KBM-7 (cell line): Measurements from ENCODE around the gene SLC19A1.

Source experiments
- DNase-seq: peaks from one replicate; pipeline ENCODE4 v3.0.0-alpha.2; 2015
- in situ Hi-C: fragments of 300-500 bp; cut with MboI; formaldehyde crosslinking; loops from 2 replicates; pipeline ENCODE4 v1.14.3; 2020; ENCODE audit warnings: low sequenced_read_pairs, low pct_unique_long_range_greater_than_20kb, mixed read lengths

SLC19A1 gene

GRCh38 chr21:45488931-45489721 lies 53.1 kb downstream of the SLC19A1 start:
- no peak for DNase-seq
- in situ Hi-C loops, result no loop called here

- no peak for DNase-seq
- in situ Hi-C loops, result no loop called here
These were observed 54.2 kb downstream of the SLC19A1 start for GRCh38 chr21:45487891-45488600.

DNA sequence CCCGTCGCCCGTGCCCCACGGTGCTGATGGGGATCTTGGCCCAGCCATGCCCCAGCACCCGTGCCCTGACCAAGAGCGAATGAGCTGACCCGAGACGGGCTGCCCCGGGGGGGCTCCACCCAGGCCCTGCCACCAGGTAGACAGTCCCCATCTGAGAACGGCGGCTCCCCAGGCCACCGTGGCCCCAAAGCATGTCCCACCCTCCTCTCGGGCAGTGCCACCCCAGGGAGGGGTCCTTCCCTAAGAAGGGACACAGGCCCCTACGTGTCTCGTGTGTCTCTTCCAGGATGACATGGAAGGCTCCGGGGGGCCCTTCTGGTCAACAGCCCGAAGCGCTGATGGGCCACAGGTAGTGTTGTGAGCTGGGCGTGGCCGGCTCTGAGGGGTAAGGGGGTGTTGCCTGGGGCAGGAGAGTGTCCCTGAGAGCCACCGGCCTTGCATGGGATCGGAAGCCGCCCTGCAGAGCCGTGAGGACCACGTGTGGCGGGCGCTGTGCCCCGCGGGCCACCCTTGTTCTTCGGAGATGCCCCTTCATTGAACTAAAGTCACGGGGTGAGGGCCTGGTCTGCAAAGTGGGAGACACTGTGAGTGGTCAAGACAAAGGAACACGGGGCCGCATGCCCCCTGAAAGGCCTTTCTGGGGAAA lies 55.0 kb downstream of the SLC19A1 start:
- in situ Hi-C loops, result no loop called here
- DNase-seq, result no peak

DNA sequence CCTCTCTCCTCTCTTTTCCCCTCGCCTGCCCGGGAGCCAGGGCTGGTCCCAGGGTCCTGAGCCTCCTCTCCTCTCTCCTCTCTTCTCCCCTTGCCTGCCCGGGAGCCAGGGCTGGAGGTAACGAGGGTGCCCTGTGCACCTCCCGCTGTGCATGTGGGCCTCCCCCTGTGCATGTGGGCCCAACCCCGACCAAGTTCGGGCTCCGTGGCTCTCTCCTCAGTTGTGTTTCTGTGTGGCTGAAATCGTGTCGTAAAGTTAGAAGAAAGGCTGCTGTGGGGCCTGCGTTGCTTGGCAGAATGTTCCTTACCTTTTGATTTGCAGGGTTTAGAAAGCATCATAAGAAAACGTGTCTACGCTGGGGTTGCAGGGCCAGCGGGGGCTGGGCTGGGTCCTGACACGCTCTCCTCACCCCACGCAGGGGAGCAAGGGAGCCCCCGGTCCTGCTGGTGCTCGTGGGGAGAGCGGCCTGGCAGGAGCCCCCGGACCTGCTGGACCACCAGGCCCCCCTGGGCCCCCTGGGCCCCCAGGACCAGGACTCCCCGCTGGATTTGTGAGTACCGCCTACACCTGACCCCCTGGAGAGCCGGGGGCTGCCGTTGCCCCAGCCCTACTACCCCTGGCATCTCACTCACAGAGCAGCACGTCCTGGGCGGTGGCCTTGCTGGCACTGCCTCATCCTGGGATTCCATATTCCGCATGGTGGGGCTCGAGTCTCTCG lies 55.6 kb downstream of the SLC19A1 start:
- DNase-seq, result no peak
- in situ Hi-C loops, result no loop called here

DNA sequence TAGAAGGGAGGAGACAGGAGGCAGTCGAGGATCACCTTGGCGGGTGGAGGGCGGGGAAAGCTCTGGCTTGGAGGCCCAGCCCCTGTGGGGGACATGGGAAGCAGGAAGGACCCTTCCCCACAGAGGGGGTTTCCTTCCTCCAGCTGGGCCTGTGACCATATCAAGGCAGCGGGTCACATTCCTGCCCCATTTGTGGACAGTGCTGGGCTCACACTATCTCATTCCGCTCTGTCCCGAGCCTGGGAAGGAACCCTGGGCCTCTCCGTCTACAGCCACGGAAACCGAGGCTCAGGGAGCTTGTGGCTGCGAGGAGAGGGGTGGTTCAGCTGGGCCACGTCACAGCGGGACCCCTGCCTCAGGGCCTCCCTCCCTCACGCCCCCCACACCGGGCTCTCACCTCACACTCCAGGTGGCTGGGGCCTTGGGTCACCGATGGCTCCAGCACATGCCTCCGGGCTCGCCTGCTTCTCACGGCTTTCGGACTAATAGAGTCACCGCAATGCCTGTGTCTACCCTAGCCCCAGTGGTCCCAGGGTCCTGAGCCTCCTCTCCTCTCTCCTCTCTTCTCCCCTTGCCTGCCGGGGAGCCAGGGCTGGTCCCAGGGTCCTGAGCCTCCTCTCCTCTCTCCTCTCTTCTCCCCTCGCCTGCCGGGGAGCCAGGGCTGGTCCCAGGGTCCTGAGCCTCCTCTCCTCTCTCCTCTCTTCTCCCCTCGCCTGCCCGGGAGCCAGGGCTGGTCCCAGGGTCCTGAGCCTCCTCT lies 56.4 kb downstream of the SLC19A1 start:
- in situ Hi-C loops, result no loop called here
- no peak for DNase-seq

DNA sequence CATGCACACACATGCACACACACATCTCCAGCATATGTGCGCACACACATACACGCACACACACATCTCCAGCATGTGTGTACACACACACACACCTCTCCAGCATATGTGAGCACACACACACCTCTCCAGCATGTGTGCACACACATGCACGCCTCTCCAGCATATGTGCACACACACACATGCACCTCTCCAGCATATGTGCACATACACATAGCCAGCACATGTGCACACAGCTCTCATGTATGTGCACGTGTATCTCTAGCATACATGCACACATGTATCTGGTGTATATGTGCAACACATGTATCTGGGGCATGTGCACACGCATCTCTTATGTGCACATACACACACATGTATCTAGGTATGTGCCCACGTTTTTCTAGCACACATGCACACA lies 57.9 kb downstream of the SLC19A1 start:
- in situ Hi-C loops, result no loop called here
- DNase-seq, result no peak

DNA sequence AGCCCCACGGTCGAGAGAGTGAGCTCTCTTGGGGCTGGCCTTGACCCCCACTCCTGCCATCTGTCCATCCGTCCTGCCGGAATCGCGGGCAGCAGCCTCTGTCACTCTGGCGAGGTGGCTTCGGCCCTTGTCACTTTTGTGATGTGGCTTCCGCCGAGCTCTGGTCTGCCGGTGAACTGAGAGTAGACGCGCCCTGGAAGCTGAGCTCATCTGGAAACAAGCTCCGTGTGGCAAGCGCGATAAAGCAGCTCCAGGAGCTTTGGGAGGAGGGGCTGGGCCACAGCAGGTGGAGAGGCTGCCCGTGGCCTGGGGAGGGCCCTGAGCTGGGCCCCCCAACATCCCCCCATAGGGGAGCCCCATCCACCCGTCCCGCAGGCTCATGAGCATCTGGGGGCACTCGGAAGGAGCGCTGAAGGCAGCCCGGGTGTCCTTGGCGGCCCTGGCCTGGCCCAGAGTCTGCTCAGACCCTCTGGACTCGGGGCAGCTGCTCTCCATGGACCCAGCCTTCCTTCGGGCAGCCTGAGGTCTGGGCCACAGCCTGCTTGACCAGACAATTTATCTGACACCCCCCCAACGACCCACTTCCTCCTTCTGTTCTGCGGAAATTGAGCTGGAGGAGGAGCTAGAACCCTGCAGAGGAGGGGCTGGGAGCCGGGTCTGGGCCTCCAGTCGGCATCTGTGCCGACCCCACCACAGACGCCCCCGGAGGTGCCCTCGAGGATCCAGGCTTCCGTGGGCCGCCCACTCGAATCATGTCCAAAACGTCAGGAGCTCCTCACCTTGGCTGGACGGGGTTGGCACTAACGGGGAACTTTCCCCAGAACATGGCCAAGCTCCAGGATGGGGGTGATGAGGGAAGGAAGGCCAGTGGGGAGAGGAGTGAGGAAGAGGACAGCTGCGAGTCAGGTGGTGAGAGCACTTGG lies 59.1 kb downstream of the SLC19A1 start:
- in situ Hi-C loops, result no loop called here
- DNase-seq, result peak; percentile 51

GRCh38 chr21:45481977-45482898 lies 60.0 kb downstream of the SLC19A1 start:
- DNase-seq, result no peak
- in situ Hi-C loops, result no loop called here

DNA sequence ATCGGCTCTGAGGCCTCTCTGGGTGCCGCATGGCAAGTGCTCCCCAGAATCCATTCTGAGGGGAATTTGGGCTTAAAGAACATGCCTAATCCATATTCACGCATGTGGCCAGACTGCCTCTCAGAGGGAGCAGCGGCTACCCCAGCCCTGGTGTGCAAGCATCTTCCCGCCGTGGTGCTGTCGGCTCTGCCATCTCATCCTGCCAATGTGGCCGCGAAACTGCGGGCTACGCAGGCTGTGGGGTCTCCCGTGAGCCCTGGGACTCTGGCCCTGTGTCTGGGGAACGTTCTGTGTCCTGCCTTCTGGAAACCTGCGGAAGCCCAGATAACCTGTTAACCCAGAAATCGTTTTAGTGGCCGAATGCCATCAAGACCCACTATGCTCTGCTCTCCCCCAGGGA lies 60.7 kb downstream of the SLC19A1 start:
- in situ Hi-C loops, result no loop called here
- DNase-seq, result no peak

DNA sequence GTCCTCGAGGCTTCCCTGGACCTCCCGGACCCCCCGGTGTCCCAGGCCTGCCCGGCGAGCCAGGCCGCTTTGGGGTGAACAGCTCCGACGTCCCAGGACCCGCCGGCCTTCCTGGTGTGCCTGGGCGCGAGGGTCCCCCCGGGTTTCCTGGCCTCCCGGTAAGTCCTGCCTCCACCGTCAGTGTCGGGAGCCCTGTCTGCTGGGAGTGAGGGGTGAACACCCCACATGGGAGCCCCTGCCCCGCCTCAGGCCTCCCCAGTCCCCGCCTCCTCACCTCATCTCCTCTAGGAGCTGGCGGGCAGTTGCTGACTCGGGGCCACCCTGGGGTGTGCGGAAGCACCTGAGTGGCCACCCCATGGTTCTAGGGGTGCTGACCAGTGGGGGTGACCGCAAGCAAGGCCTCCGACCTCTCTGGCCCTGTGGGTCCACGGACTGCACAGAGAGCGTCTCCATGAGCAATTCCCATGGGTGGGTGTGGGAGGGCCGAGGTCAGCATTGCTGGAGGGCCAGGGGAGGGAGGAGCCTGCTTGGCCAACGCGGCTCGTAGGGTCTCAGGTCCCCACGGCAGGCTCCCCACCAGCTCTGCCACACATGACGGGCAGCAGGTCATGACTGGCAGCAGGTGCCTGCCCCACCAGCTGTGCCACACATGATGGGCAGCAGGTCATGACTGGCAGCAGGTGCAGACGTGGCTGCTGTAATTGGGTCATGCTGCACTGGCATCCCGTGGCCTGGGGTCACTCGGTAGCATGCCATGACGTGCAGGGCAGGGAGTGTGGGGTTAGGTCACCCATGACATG lies 61.3 kb downstream of the SLC19A1 start:
- no peak for DNase-seq
- in situ Hi-C loops, result no loop called here

DNA sequence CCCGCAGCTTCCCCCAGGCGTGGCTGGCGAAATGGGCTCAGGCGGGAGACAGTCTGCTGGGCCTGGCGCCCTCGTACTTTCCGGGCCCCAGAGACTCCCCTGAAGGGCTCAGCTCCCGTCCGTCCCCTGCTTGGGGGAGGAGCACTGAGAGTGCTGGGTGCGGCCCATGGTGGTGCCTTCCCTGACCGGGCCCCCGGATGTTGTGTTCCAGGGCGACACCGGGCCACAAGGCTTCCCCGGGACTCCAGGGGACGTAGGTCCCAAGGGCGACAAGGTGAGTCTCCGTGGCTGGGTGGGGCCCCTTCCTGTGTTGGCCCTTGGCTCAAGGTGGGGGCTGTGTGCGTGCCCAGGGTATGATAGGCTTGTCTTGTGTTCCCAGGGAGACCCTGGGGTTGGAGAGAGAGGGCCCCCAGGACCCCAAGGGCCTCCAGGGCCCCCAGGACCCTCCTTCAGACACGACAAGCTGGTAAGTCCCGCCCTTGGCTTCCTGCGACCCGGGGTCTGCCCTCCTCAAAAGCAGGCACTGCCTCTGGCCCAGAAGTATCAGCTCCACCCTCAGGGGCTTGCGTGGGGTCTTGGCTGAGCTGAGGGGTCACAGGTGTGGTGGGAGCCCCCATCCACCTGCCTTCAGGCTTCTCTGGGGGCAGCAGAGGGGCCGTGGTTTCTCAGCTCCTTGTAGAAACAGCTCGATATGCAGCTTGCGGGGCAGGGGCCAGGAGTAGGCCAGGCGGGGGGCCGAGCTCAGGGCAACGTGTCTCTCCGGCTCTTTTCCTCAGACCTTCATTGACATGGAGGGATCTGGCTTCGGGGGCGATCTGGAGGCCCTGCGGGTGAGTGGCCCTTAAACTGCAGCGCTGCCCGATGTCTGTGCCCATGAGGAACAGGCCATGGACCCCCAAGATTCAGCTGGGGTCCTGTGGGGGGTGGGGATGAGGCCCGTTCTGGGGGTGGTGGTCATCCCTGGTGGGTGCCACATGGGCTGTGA lies 62.3 kb downstream of the SLC19A1 start:
- in situ Hi-C loops, result no loop called here
- DNase-seq, result no peak

DNA sequence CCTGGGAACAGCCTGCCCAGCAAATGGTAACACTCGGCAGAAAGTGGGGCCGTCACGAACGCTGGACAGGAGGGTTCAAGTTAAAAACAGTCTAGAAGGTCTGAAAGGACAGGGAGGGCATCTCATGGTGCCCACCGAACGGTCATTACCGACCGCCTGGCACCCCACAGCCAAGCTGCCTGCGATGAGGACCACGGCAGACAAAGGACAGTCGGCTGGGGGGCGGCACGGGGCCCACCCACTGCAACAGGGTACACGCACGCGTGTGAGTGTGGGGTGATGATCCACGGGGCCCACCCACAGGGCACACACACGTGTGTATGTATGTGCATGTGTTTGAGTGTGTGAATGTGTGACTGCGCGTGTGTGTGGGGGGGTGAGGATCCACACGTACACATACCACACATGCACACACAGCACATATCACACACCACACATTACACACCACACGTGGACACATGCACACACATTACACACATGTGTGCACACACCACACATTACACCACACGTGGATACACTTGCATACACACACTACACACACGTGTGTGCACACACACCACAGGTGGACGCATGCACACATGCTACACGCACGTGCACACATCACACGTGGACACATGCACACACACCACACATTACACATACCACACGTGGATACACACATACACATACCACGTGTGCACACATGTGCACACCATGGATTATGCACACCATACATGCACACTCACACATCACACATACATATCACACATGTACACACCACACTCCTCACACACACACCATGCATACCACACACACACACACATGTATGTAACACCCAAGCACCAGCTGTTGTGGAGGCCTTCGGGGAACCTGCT lies 63.2 kb downstream of the SLC19A1 start:
- in situ Hi-C loops, result no loop called here
- DNase-seq, result no peak

- peak; percentile 86 for DNase-seq
- in situ Hi-C loops, result no loop called here
These were observed 64.0 kb downstream of the SLC19A1 start for GRCh38 chr21:45478115-45478801.
